Suprapubic skin (tissue), 4 donors: ENCODE results near the gene DUSP16. TPM values are rescaled to one million over a fixed set of nuclear protein-coding genes. Genes with fewer than 3 reads are reported as not detected.

Experiments
- DNase-seq, 2 donors: peaks; one replicate each; pipeline ENCODE4 v3.0.0-alpha.2; 2019; ENCODE audit warnings: low spot score in 2 of 2
- H3K27ac ChIP-seq: fragments of 200-600 bp; sonication (generic); one replicate; pipeline ENCODE4 v1.5.1; 2019
- H3K27me3 ChIP-seq: fragments of 200-600 bp; sonication (generic); one replicate; pipeline ENCODE4 v1.5.1; 2019
- H3K36me3 ChIP-seq: fragments of 200-600 bp; sonication (generic); one replicate; pipeline ENCODE4 v1.5.1; 2019
- H3K4me1 ChIP-seq: fragments of 200-600 bp; sonication (generic); one replicate; pipeline ENCODE4 v1.5.1; 2019
- H3K4me3 ChIP-seq: fragments of 200-600 bp; sonication (generic); one replicate; pipeline ENCODE4 v1.5.1; 2019; ENCODE audit warnings: mild to moderate bottlenecking
- H3K9me3 ChIP-seq: fragments of 200-600 bp; sonication (generic); one replicate; pipeline ENCODE4 v1.5.1; 2019
- EP300 ChIP-seq: sonication (generic); formaldehyde crosslinking; IDR thresholded peaks from one replicate; pipeline ENCODE4 v1.6.1; 2017; ENCODE audit warnings: antibody characterized with exemption
- POLR2A ChIP-seq, 2 donors: fragments of 450-650 bp; IDR thresholded peaks; one replicate each; pipeline ENCODE4 v1.6.1; 2017; ENCODE audit warnings: antibody characterized with exemption in 2 of 2, mild to moderate bottlenecking in 2 of 2, moderate library complexity in 2 of 2
- POLR2AphosphoS5 ChIP-seq, 3 donors: sonication (generic); formaldehyde crosslinking; IDR thresholded peaks; one replicate each; pipeline ENCODE4 v1.6.1; 2017; ENCODE audit warnings: antibody characterized with exemption in 3 of 3
- WGBS: methylation state at CpG from one replicate; pipeline ENCODE4 v1.1.5; 2018; 5-methylcytosine and 5-hydroxymethylcytosine counted together
- total RNA-seq, 4 donors: library from RNA; depleted of rRNA; stranded (reverse); fragments of >200 nt; gene quantifications; one replicate each; pipeline ENCODE4 v1.1.0, GENCODE V29; 2016
- TF ChIP-seq, protein P1 (sequence below), 2 donors: fragments of 200-600 bp in 1 of 2; fragments of 450-650 bp in 1 of 2; sonication (generic) in 1 of 2; IDR thresholded peaks; one replicate each; pipeline ENCODE4 v1.5.1; 2016 to 2019; ENCODE audit warnings: antibody characterized with exemption in 2 of 2, mild to moderate bottlenecking in 1 of 2, moderate library complexity in 1 of 2

DUSP16 gene
- total RNA-seq, 4 donors from 2014 or later, result 20.3 to 33.2 (median 24.8) TPM

DNA sequence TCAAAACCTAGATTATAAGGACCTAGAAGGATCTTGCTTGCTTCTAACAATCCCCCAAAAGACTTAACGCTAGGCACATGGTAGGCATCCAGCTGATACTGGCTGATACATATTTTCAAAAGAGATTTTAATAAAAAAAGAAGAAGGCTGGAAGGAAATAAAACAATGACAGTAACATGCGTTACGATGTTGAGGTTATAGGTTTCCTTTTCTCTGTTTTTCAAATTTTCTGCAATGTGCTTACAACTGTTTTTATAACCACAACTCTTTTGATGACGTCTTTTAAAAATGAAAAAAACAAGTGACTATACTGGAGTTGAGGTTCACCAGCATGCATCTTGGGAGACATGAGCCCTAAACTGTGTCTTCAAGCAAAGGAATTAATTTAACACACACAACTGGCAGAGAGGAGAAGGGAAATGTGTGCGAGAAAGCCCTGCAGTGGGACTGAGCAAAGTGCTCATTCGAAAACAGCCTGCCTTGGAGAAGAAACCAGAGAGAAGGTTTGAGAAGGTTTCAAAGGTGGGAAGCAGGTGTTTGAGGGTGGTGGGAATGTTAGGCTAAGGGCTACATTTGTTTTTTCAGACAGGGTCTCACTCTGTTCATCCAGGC lies 80.4 kb downstream of the DUSP16 start:
- TF ChIP-seq POLR2AphosphoS5 (IDR thresholded peaks at IDR 0.05), result no peak
- DNase-seq, result no peak
- no peaks in the 10 kb centered on the region for H3K27me3 ChIP-seq
- no peaks in the 10 kb centered on the region for H3K4me1 ChIP-seq
- no peak overlapping the region for H3K27ac ChIP-seq
- WGBS, result 90% methylated on average over 6 of the region's 6 CpGs
- H3K36me3 ChIP-seq, result peaks cover 54% of the 10 kb centered on the region
- H3K4me3 ChIP-seq, result no peak overlapping the region
- no peaks in the 10 kb centered on the region for H3K9me3 ChIP-seq

DNA sequence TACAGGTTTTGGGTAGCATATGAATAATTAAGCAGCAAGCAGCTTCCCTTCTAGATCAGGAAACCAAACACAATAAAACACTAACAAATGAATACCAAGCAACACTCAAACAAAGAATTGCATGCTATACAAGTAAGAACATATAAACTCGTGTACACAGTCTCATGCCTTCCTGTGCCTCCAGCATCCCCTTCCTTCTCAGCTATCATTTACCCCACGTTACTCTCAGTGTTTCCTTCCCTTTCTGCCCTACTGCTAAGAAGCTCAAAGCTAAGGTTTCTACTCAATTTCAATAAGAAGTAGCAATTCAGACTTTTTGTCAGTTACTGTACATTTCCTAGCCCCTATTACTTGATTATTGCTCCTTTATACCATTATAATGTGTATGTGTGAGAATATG lies 81.0 kb downstream of the DUSP16 start:
- Histone ChIP-seq H3K36me3 (peaks cover 58% of the 10 kb centered on the region), H3K4me1 (no peaks in the 10 kb centered on the region), H3K4me3 (no peak overlapping the region), H3K27me3 (no peaks in the 10 kb centered on the region), H3K27ac (no peak overlapping the region), H3K9me3 (no peaks in the 10 kb centered on the region)
- no peak for DNase-seq
- TF ChIP-seq EP300 (no peak), POLR2A (IDR thresholded peaks at IDR 0.05) (no peak)
- TF ChIP-seq, protein P1, sequence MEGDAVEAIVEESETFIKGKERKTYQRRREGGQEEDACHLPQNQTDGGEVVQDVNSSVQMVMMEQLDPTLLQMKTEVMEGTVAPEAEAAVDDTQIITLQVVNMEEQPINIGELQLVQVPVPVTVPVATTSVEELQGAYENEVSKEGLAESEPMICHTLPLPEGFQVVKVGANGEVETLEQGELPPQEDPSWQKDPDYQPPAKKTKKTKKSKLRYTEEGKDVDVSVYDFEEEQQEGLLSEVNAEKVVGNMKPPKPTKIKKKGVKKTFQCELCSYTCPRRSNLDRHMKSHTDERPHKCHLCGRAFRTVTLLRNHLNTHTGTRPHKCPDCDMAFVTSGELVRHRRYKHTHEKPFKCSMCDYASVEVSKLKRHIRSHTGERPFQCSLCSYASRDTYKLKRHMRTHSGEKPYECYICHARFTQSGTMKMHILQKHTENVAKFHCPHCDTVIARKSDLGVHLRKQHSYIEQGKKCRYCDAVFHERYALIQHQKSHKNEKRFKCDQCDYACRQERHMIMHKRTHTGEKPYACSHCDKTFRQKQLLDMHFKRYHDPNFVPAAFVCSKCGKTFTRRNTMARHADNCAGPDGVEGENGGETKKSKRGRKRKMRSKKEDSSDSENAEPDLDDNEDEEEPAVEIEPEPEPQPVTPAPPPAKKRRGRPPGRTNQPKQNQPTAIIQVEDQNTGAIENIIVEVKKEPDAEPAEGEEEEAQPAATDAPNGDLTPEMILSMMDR (IDR thresholded peaks at IDR 0.05), result no peak
- WGBS, result 61% methylated on average over 2 of the region's 2 CpGs

DNA sequence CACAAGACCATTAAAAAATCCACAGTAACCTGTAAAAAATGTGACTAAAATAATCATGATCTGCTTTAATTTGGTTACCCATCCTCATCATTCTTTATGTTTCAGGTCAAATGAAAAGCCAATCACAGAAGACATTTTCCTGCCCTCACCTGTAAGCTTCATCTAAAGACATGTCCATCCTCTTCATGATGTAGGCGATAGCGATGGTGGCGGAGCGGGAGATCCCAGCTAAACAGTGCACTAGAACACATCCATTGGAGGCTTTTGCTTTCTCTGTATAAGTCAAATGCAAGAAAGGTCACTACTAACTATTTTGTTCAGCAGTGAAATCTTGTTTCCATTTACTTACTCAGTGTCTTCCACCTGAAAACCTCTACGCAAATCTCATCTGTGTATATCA lies 82.6 kb downstream of the DUSP16 start:
- 99% methylated on average over 5 of the region's 5 CpGs for WGBS
- H3K36me3 ChIP-seq, result peaks cover 49% of the 10 kb centered on the region
- no peaks in the 10 kb centered on the region for H3K9me3 ChIP-seq
- no peaks in the 10 kb centered on the region for H3K4me1 ChIP-seq
- H3K27ac ChIP-seq, result no peak overlapping the region
- H3K27me3 ChIP-seq, result no peaks in the 10 kb centered on the region
- H3K4me3 ChIP-seq, result no peak overlapping the region
- no peak for DNase-seq
- TF ChIP-seq EP300 (no peak), POLR2AphosphoS5 (IDR thresholded peaks at IDR 0.05) (no peak), POLR2A (IDR thresholded peaks at IDR 0.05) (no peak)
- TF ChIP-seq, protein P1 (IDR thresholded peaks at IDR 0.05), result no peak

DNA sequence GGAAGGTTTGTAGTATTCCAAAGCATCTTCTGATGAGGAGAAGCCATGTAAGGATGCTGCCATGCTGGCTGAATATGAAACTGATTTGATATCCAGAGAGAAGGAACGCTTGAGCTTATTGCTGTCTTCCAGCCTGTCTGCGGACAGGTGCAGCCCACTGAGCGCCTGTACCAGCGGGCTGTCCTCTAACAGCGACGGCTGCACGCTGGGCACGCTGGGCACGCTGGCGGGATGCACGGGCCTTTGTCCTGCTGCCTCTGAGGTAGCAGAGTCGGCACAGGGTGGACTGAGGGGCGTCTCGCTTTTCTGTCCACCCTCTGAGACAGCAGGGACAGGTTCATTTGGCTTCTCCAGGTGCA lies 85.2 kb downstream of the DUSP16 start:
- 100% methylated on average over 3 of the region's 14 CpGs for WGBS
- TF ChIP-seq POLR2AphosphoS5 (IDR thresholded peaks at IDR 0.05) (no peak), POLR2A (IDR thresholded peaks at IDR 0.05) (no peak), EP300 (no peak)
- TF ChIP-seq, protein P1 (IDR thresholded peaks at IDR 0.05), result no peak
- H3K4me3 ChIP-seq, result no peak overlapping the region

DNA sequence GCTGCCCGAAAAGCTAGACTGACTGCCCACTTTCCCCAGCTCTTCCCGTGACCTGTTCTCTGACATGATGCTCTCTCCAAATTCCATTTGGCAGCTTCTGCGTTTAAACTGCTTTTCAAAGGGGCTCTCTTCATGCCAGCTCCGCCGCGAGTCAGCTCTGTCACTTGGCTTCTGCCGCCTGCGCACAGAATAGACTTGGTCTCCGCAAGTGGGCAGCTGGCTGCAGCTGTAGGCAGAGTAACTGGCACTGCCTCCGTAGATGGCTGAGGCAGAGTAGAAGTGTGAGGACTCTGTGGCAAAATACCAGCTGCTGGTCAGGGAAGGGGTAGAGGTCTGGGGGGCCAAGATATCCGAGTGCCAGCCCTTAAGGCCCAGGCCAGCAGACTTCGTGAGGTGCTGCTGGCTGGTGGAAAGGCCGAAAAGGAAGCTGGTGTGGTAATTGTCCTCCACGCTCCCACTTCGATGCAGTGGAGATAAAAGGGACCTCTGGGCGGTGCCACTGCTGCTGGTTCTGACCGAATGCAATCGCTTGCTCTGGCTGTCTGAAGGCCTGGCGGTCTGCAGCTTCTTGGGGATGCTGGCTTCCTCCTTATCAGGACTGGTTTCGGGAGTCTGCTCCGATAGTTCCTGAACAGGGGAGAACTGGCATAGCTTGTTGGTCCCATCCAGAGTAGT lies 85.7 kb downstream of the DUSP16 start:
- WGBS, result 98% methylated on average over 21 of the region's 21 CpGs

More for the DNA sequence above, 85.2 kb downstream of the DUSP16 start:
- Histone ChIP-seq H3K4me1 (no peaks in the 10 kb centered on the region), H3K27me3 (no peaks in the 10 kb centered on the region), H3K36me3 (peaks cover 45% of the 10 kb centered on the region), H3K27ac (no peak overlapping the region), H3K9me3 (no peaks in the 10 kb centered on the region)
- no peak for DNase-seq

More for the DNA sequence above, 85.7 kb downstream of the DUSP16 start:
- peaks cover 45% of the 10 kb centered on the region for H3K36me3 ChIP-seq
- no peak overlapping the region for H3K4me3 ChIP-seq
- H3K27me3 ChIP-seq, result no peaks in the 10 kb centered on the region
- no peak overlapping the region for H3K27ac ChIP-seq
- TF ChIP-seq EP300 (no peak), POLR2A (IDR thresholded peaks at IDR 0.05) (no peak), POLR2AphosphoS5 (IDR thresholded peaks at IDR 0.05) (no peak)
- TF ChIP-seq, protein P1 (IDR thresholded peaks at IDR 0.05), result no peak
- no peak for DNase-seq
- no peaks in the 10 kb centered on the region for H3K9me3 ChIP-seq
- H3K4me1 ChIP-seq, result no peaks in the 10 kb centered on the region
